T-cell (primary cell): ENCODE data around the gene WDR88. TPM values are rescaled to one million over a fixed set of nuclear protein-coding genes. Genes with fewer than 3 reads are reported as not detected.

Experiments used
- ATAC-seq, 4 experiments: fragments of 200-7000 bp in 3 of 4; fragments of 150-1000 bp in 1 of 4; cut with Tn5 transposase; replicated peaks in 1 of 4; 1 replicate in 3 of 4; 2 replicates in 1 of 4; pipeline ENCODE4 v1.10.0; 2021; ENCODE audit warnings: moderate library complexity in 3 of 4, mild to moderate bottlenecking in 2 of 4, moderate number of reproducible peaks in 1 of 4
- CTCF ChIA-PET, 2 donors: fragments of 300-600 bp; sonication (Branson Sonifier 250); formaldehyde crosslinking; loops; one replicate each; lab custom pipeline; 2022; ENCODE audit warnings: antibody characterized with exemption in 2 of 2; lab: Charles Lee
- POLR2A ChIA-PET, 2 donors: fragments of 300-600 bp; sonication (Branson Sonifier 250); formaldehyde crosslinking; loops; one replicate each; lab custom pipeline; 2022; ENCODE audit warnings: antibody characterized with exemption in 2 of 2; lab: Charles Lee
- DNase-seq, 35 experiments: peaks; one replicate each; pipeline versions ENCODE4 v3.0.0 to v3.0.0-alpha.2; 2013 to 2023
- H3K27ac ChIP-seq: one replicate; pipeline ENCODE4 v1.5.1; 2013; ENCODE audit warnings: low read length
- H3K27me3 ChIP-seq, 2 experiments: replicated peaks in 1 of 2; 1 replicate in 1 of 2; 2 replicates in 1 of 2; pipeline versions ENCODE4 v1.6.1 to v1.7.0; 2013; ENCODE audit warnings: low read length in 1 of 2, mixed read lengths in 1 of 2; ENCODE audit not compliant: control insufficient read depth in 2 of 2, insufficient read depth in 2 of 2; ENCODE audit errors: extremely low read depth in 1 of 2
- H3K36me3 ChIP-seq, 2 donors: 1 replicate in 1 of 2; 2 replicates in 1 of 2; pipeline versions ENCODE4 v1.6.1 to v1.7.0; 2013; ENCODE audit warnings: low read length in 1 of 2; ENCODE audit not compliant: control insufficient read depth in 2 of 2, insufficient read depth in 1 of 2; ENCODE audit errors: extremely low read depth in 1 of 2
- H3K4me1 ChIP-seq, 2 experiments: 1 replicate in 1 of 2; 2 replicates in 1 of 2; pipeline versions ENCODE4 v1.6.1 to v1.7.0; 2013; ENCODE audit warnings: low read length in 2 of 2, mixed read lengths in 1 of 2; ENCODE audit not compliant: insufficient read depth in 2 of 2, control insufficient read depth in 1 of 2; ENCODE audit errors: extremely low read depth in 1 of 2
- H3K4me3 ChIP-seq, 2 donors: 1 replicate in 1 of 2; 2 replicates in 1 of 2; pipeline versions ENCODE4 v1.5.1 to v1.7.0; 2013; ENCODE audit warnings: mild to moderate bottlenecking in 2 of 2, low read length in 1 of 2, moderate library complexity in 1 of 2; ENCODE audit not compliant: control insufficient read depth in 1 of 2; ENCODE audit errors: extremely low read depth in 1 of 2
- H3K9me3 ChIP-seq: 2 replicates; pipeline ENCODE4 v1.7.0; 2013
- H3K27ac Mint-ChIP-seq, 2 donors: one replicate each; pipeline ENCODE4 v1.8.0; 2020 to 2021; ENCODE audit warnings: mild to moderate bottlenecking in 2 of 2, mixed read lengths in 2 of 2
- H3K27me3 Mint-ChIP-seq, 2 donors: one replicate each; pipeline ENCODE4 v1.8.0; 2021 to 2022; ENCODE audit warnings: mixed read lengths in 2 of 2
- H3K36me3 Mint-ChIP-seq: one replicate; pipeline ENCODE4 v1.8.0; 2021; ENCODE audit warnings: mixed read lengths
- H3K4me1 Mint-ChIP-seq, 3 donors: one replicate each; pipeline ENCODE4 v1.8.0; 2020 to 2022; ENCODE audit warnings: mixed read lengths in 3 of 3, mild to moderate bottlenecking in 1 of 3
- H3K4me3 Mint-ChIP-seq, 3 donors: one replicate each; pipeline ENCODE4 v1.8.0; 2020 to 2022; ENCODE audit warnings: mild to moderate bottlenecking in 3 of 3, mixed read lengths in 3 of 3, moderate library complexity in 3 of 3
- H3K9me3 Mint-ChIP-seq, 3 donors: one replicate each; pipeline ENCODE4 v1.8.0; 2020 to 2022; ENCODE audit warnings: mixed read lengths in 3 of 3
- WGBS: methylation state at CpG from one replicate; pipeline ENCODE4 v1.1.5; 2013; ENCODE audit warnings: missing lambda C conversion rate; ENCODE audit not compliant: insufficient coverage; 5-methylcytosine and 5-hydroxymethylcytosine counted together
- total RNA-seq, 35 experiments: library from RNA in 6 of 35; stranded (reverse) in 6 of 35; fragments of 120-200 nt in 1 of 35; gene quantifications; one replicate each; pipeline versions ENCODE4 v1.2.1 to v1.2.4 and lab custom pipeline; 2013 to 2026

WDR88 gene
- total RNA-seq, 5 donors from 2014 or later (not counting 1 experiment from before 2014, with no cell fraction given): 0.20 to 0.56 TPM; not detected in 3

- no peak overlapping the region for H3K4me3 ChIP-seq
- H3K4me3 Mint-ChIP-seq: no peak overlapping the region
- H3K27me3 Mint-ChIP-seq: no peaks in the 10 kb centered on the region
- POLR2A ChIA-PET: no interaction called here
- H3K36me3 Mint-ChIP-seq: peaks cover 63% of the 10 kb centered on the region
- no peak overlapping the region for H3K27ac Mint-ChIP-seq
- CTCF ChIA-PET: no interaction called here
- H3K27ac ChIP-seq: no peak overlapping the region
- DNase-seq (no peak), ATAC-seq (no peak)
- no peaks in the 10 kb centered on the region for H3K9me3 Mint-ChIP-seq
- H3K36me3 ChIP-seq: peaks cover 13 to 77% of the 10 kb centered on the region in 2 donors
- no peaks in the 10 kb centered on the region for H3K9me3 ChIP-seq
- no peaks in the 10 kb centered on the region for H3K27me3 ChIP-seq
- WGBS: 100% methylated on average over 1 of the region's 6 CpGs
- no peaks in the 10 kb centered on the region for H3K4me1 ChIP-seq
- no peaks in the 10 kb centered on the region for H3K4me1 Mint-ChIP-seq
Measured at GRCh38 chr19:33094436-33095067, 37.4 kb upstream of the WDR88 start.

DNA sequence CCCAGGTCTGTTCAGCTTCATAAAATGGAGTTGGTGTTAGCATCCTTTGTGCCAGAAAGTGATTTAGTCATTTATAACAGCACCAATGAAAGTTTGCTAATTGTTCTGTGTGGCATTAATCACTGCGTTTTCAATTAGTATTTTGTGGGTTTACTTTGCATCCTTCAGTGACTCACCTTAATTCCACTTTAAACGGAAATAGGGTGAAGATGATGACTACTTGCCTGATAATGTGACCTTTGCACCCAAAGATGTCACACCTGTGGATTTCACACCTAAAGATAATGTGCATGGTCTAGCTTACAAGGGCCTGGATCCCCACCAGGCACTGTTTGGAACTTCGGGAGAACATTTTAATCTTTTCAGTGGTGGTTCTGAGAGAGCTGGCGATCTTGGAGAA, 35.9 kb upstream of the WDR88 start:
- peaks cover 56% of the 10 kb centered on the region for H3K36me3 Mint-ChIP-seq

GRCh38 chr19:33098055-33098534, 33.8 kb upstream of the WDR88 start:
- 86% methylated on average over 2 of the region's 4 CpGs for WGBS
- no peak overlapping the region for H3K4me3 ChIP-seq
- H3K4me3 Mint-ChIP-seq: no peak overlapping the region
- H3K4me1 Mint-ChIP-seq: no peaks in the 10 kb centered on the region
- peaks cover 63% of the 10 kb centered on the region for H3K36me3 Mint-ChIP-seq
- peaks cover 13 to 69% of the 10 kb centered on the region in 2 donors for H3K36me3 ChIP-seq
- H3K9me3 Mint-ChIP-seq: no peaks in the 10 kb centered on the region
- H3K27ac ChIP-seq: no peak overlapping the region
- DNase-seq (no peak), ATAC-seq (no peak)
- no peaks in the 10 kb centered on the region for H3K4me1 ChIP-seq
- H3K27ac Mint-ChIP-seq: no peak overlapping the region
- ChIA-PET CTCF (no interaction called here), POLR2A (no interaction called here)
- H3K9me3 ChIP-seq: no peaks in the 10 kb centered on the region
- no peaks in the 10 kb centered on the region for H3K27me3 Mint-ChIP-seq
- no peaks in the 10 kb centered on the region for H3K27me3 ChIP-seq

More for the DNA sequence above, 35.9 kb upstream of the WDR88 start:
- no peak for DNase-seq
- no peak overlapping the region for H3K27ac Mint-ChIP-seq
- Histone ChIP-seq H3K4me1 (no peaks in the 10 kb centered on the region), H3K4me3 (no peak overlapping the region), H3K9me3 (no peaks in the 10 kb centered on the region), H3K27me3 (no peaks in the 10 kb centered on the region), H3K27ac (no peak overlapping the region), H3K36me3 (peaks cover 13 to 70% of the 10 kb centered on the region in 2 donors)
- ChIA-PET POLR2A (no interaction called here), CTCF (no interaction called here)
- H3K9me3 Mint-ChIP-seq: no peaks in the 10 kb centered on the region
- no peak for ATAC-seq
- no peaks in the 10 kb centered on the region for H3K27me3 Mint-ChIP-seq
- H3K4me1 Mint-ChIP-seq: no peaks in the 10 kb centered on the region
- no peak overlapping the region for H3K4me3 Mint-ChIP-seq
- no CpG with 5 or more reads among the region's 4 CpGs for WGBS

GRCh38 chr19:33100894-33101644, 30.8 kb upstream of the WDR88 start:
- Mint-ChIP-seq H3K4me3 (no peak overlapping the region), H3K9me3 (no peaks in the 10 kb centered on the region), H3K4me1 (no peaks in the 10 kb centered on the region), H3K36me3 (peaks cover 46% of the 10 kb centered on the region), H3K27ac (no peak overlapping the region), H3K27me3 (no peaks in the 10 kb centered on the region)
- Histone ChIP-seq H3K27me3 (no peaks in the 10 kb centered on the region), H3K36me3 (peaks cover 22 to 47% of the 10 kb centered on the region in 2 donors), H3K9me3 (no peaks in the 10 kb centered on the region), H3K4me1 (no peaks in the 10 kb centered on the region), H3K4me3 (no peak overlapping the region), H3K27ac (no peak overlapping the region)
- ChIA-PET CTCF (interaction anchor here in 1 of 2 donors (1.2 kb wide), 1 partner anchor 86 kb away, joined by 3 read pairs; no protein-coding TSS in a partner anchor), POLR2A (interaction anchor here in 1 of 2 donors (0.7 kb wide), 1 partner anchor 722 kb away, joined by 6 read pairs; no protein-coding TSS in a partner anchor)
- 100% methylated on average over 4 of the region's 10 CpGs for WGBS
- no peak for ATAC-seq
- no peak for DNase-seq

GRCh38 chr19:33102893-33103292, 29.0 kb upstream of the WDR88 start:
- 100% methylated on average over 1 of the region's 6 CpGs for WGBS
- DNase-seq (no peak), ATAC-seq (no peak)
- Histone ChIP-seq H3K9me3 (no peaks in the 10 kb centered on the region), H3K4me1 (no peaks in the 10 kb centered on the region), H3K36me3 (peaks cover 24 to 53% of the 10 kb centered on the region in 2 donors), H3K27me3 (no peaks in the 10 kb centered on the region), H3K27ac (no peak overlapping the region), H3K4me3 (no peak overlapping the region)
- POLR2A ChIA-PET: no interaction called here
- Mint-ChIP-seq H3K4me1 (no peaks in the 10 kb centered on the region), H3K27ac (no peak overlapping the region), H3K9me3 (no peaks in the 10 kb centered on the region), H3K27me3 (no peaks in the 10 kb centered on the region), H3K36me3 (peaks cover 45% of the 10 kb centered on the region), H3K4me3 (no peak overlapping the region)
- CTCF ChIA-PET: no interaction called here

- Mint-ChIP-seq H3K27ac (no peak overlapping the region), H3K36me3 (peaks cover 44% of the 10 kb centered on the region), H3K4me3 (no peak overlapping the region), H3K4me1 (no peaks in the 10 kb centered on the region), H3K27me3 (no peaks in the 10 kb centered on the region), H3K9me3 (no peaks in the 10 kb centered on the region)
- Histone ChIP-seq H3K4me3 (no peak overlapping the region), H3K27me3 (no peaks in the 10 kb centered on the region), H3K36me3 (peaks cover 29 to 62% of the 10 kb centered on the region in 2 donors), H3K27ac (no peak overlapping the region), H3K4me1 (no peaks in the 10 kb centered on the region), H3K9me3 (no peaks in the 10 kb centered on the region)
- ATAC-seq (no peak), DNase-seq (no peak)
- WGBS: 87% methylated on average over 10 of the region's 10 CpGs
- ChIA-PET POLR2A (no interaction called here), CTCF (interaction anchor here (0.5 to 0.8 kb wide), 3 partner anchors 15 to 79 kb away, joined by 3 to 6 read pairs (median 3); no protein-coding TSS in a partner anchor)
Measured at GRCh38 chr19:33108161-33108560, 23.8 kb upstream of the WDR88 start.
